HepG2 (cell line): ENCODE results near the gene SAMM50. TPM values are rescaled to one million over a fixed set of nuclear protein-coding genes. Genes with fewer than 3 reads are reported as not detected.

Experiments
- ATAC-seq: fragments of 200-7000 bp; cut with Tn5 transposase; 3 replicates; pipeline ENCODE4 v1.9.1; 2020; ENCODE audit warnings: mild to moderate bottlenecking, moderate library complexity
- BruUV-seq: library from RNA; stranded (reverse); fragments of 400-500 nt; replicated peaks from 2 replicates; lab custom pipeline; 2021; lab: Mats Ljungman, UMichigan
- CTCF ChIA-PET: fragments of 300-600 bp; formaldehyde crosslinking; extraction: SDS; loops from one replicate; lab custom pipeline; 2021; ENCODE audit warnings: low total read pairs, inconsistent platforms, low intra/inter-chr PET ratio; lab: Yijun Ruan, JAX
- POLR2A ChIA-PET: fragments of 350-600 bp; sonication (Branson Sonifier 250); formaldehyde crosslinking; loops from one replicate; lab custom pipeline; 2020; ENCODE audit warnings: antibody characterized with exemption, inconsistent platforms; lab: Yijun Ruan, JAX
- DNase-seq: peaks from one replicate; pipeline ENCODE4 v3.0.0-alpha.2; 2015; ENCODE audit warnings: low spot score
- FAIRE-seq: peaks from 3 replicates; lab custom pipeline; 2011; peaks lifted over from hg19 to GRCh38; lab: Jason Lieb, UNC
- H2AFZ ChIP-seq: one replicate; pipeline ENCODE4 v1.6.1; 2011; ENCODE audit warnings: low read length, inconsistent platforms
- H3K27ac ChIP-seq: fragments of 300-600 bp; 3 replicates; pipeline ENCODE4 v1.8.0; 2011; ENCODE audit warnings: mixed run types, mild to moderate bottlenecking, mixed read lengths, low read length, inconsistent platforms; ENCODE audit not compliant: insufficient read depth; ENCODE audit errors: extremely low read length
- H3K27me3 ChIP-seq, 2 experiments: fragments of 200-600 bp in 1 of 2; 2 replicates in 1 of 2; 3 replicates in 1 of 2; pipeline versions ENCODE4 v1.6.0 to v1.8.0; 2011; ENCODE audit warnings: low read length in 2 of 2, mild to moderate bottlenecking in 2 of 2, moderate library complexity in 2 of 2, inconsistent platforms in 1 of 2; ENCODE audit not compliant: insufficient read depth in 2 of 2, control insufficient read depth in 1 of 2
- H3K36me3 ChIP-seq, 2 experiments: fragments of 200-600 bp in 1 of 2; replicated peaks in 1 of 2; 2 replicates in 1 of 2; 3 replicates in 1 of 2; pipeline versions ENCODE4 v1.5.1 to v1.8.0; 2011; ENCODE audit warnings: low read length in 2 of 2, inconsistent platforms in 1 of 2; ENCODE audit not compliant: insufficient read depth in 2 of 2, control insufficient read depth in 1 of 2
- H3K4me1 ChIP-seq: 2 replicates; pipeline ENCODE4 v1.5.1; 2012; ENCODE audit warnings: low read length, inconsistent platforms; ENCODE audit not compliant: insufficient read depth
- H3K4me2 ChIP-seq: 2 replicates; pipeline ENCODE4 v1.6.0; 2011; ENCODE audit warnings: low read depth, low read length, inconsistent platforms
- H3K4me3 ChIP-seq, 3 experiments: fragments of 200-600 bp in 1 of 3; sonication (generic), shearing (Covaris generic) in 1 of 3; replicated peaks in 1 of 3; 2 replicates each; pipeline ENCODE4 v1.5.1; 2011 to 2016; ENCODE audit warnings: low read length in 3 of 3, inconsistent platforms in 2 of 3, low read depth in 2 of 3, mild to moderate bottlenecking in 2 of 3, control low read depth in 1 of 3, mixed read lengths in 1 of 3; ENCODE audit not compliant: insufficient read depth in 1 of 3
- H3K79me2 ChIP-seq: one replicate; pipeline ENCODE4 v1.6.1; 2011; ENCODE audit warnings: low read length, inconsistent platforms; ENCODE audit not compliant: insufficient read depth
- H3K9ac ChIP-seq: 2 replicates; pipeline ENCODE4 v1.6.0; 2011; ENCODE audit warnings: mild to moderate bottlenecking, low read depth, low read length, inconsistent platforms; ENCODE audit not compliant: insufficient read depth
- H3K9me3 ChIP-seq: 2 replicates; pipeline ENCODE4 v1.5.1; 2012; ENCODE audit warnings: mild to moderate bottlenecking, low read length
- H4K20me1 ChIP-seq: 2 replicates; pipeline ENCODE4 v1.6.0; 2011; ENCODE audit warnings: inconsistent platforms, mild to moderate bottlenecking, low read length, moderate library complexity; ENCODE audit not compliant: insufficient read depth
- ARHGAP35 ChIP-seq: sonication (generic); formaldehyde crosslinking; IDR thresholded peaks from 2 replicates; pipeline ENCODE4 v1.9.0; 2022; ENCODE audit warnings: mild to moderate bottlenecking, inconsistent platforms, moderate library complexity, missing genetic modification reagents, borderline replicate concordance
- EP300 ChIP-seq, 3 experiments: sonication (generic) in 1 of 3; formaldehyde crosslinking in 1 of 3; IDR thresholded peaks; 2 replicates each; pipeline versions ENCODE4 v1.5.1 to v1.6.1; 2011 to 2020; ENCODE audit warnings: low read depth in 2 of 3, low read length in 2 of 3, borderline replicate concordance in 1 of 3, improper control_type of control experiment in 1 of 3, mild to moderate bottlenecking in 1 of 3, missing genetic modification reagents in 1 of 3, moderate library complexity in 1 of 3
- GLI4 ChIP-seq: sonication (generic); formaldehyde crosslinking; IDR thresholded peaks from 2 replicates; pipeline ENCODE4 v1.5.1; 2020; ENCODE audit warnings: missing genetic modification reagents, mild to moderate bottlenecking, moderate library complexity, borderline replicate concordance
- MEIS1 ChIP-seq: sonication (generic); formaldehyde crosslinking; IDR thresholded peaks from 2 replicates; pipeline ENCODE4 v1.9.0; 2021; ENCODE audit warnings: mild to moderate bottlenecking, missing genetic modification reagents, moderate library complexity, borderline replicate concordance
- PAF1 ChIP-seq: IDR thresholded peaks from 2 replicates; pipeline ENCODE4 v1.6.1; 2016; ENCODE audit warnings: missing genetic modification reagents, missing compliant biosample characterization
- PAWR ChIP-seq: sonication (generic); formaldehyde crosslinking; IDR thresholded peaks from 2 replicates; pipeline ENCODE4 v1.4.0; 2020; ENCODE audit warnings: missing genetic modification reagents, mild to moderate bottlenecking, borderline replicate concordance
- RARG ChIP-seq: sonication (generic); formaldehyde crosslinking; IDR thresholded peaks from 2 replicates; pipeline ENCODE4 v1.4.0; 2020; ENCODE audit warnings: low read depth, mild to moderate bottlenecking, missing genetic modification reagents
- REXO4 ChIP-seq: sonication (generic); formaldehyde crosslinking; IDR thresholded peaks from 2 replicates; pipeline ENCODE4 v1.8.0; 2022; ENCODE audit warnings: missing genetic modification reagents, mild to moderate bottlenecking, borderline replicate concordance
- TOPORS ChIP-seq: sonication (generic); formaldehyde crosslinking; IDR thresholded peaks from 2 replicates; pipeline ENCODE4 v1.8.0; 2023; ENCODE audit warnings: mild to moderate bottlenecking, missing genetic modification reagents
- ZFP41 ChIP-seq: sonication (generic); formaldehyde crosslinking; IDR thresholded peaks from 2 replicates; pipeline ENCODE4 v1.4.0; 2020; ENCODE audit warnings: mild to moderate bottlenecking, missing genetic modification reagents, borderline replicate concordance
- ZNF253 ChIP-seq: sonication (generic); formaldehyde crosslinking; IDR thresholded peaks from 2 replicates; pipeline ENCODE4 v1.8.0; 2022; ENCODE audit warnings: mild to moderate bottlenecking, missing genetic modification reagents, borderline replicate concordance
- ZNF317 ChIP-seq: sonication (generic); formaldehyde crosslinking; IDR thresholded peaks from 2 replicates; pipeline ENCODE4 v1.5.0; 2020; ENCODE audit warnings: mild to moderate bottlenecking, missing genetic modification reagents
- ZNF333 ChIP-seq: sonication (generic); formaldehyde crosslinking; IDR thresholded peaks from 2 replicates; pipeline ENCODE4 v1.4.0; 2020; ENCODE audit warnings: mild to moderate bottlenecking, missing genetic modification reagents, borderline replicate concordance
- ZNF441 ChIP-seq: sonication (generic); formaldehyde crosslinking; IDR thresholded peaks from 2 replicates; pipeline ENCODE4 v1.7.0; 2021; ENCODE audit warnings: missing genetic modification reagents, borderline replicate concordance
- ZNF512 ChIP-seq: sonication (generic); formaldehyde crosslinking; IDR thresholded peaks from 2 replicates; pipeline ENCODE4 v1.4.0; 2020; ENCODE audit warnings: mild to moderate bottlenecking, missing genetic modification reagents
- ZNF546 ChIP-seq: sonication (generic); formaldehyde crosslinking; conservative IDR thresholded peaks from 2 replicates; pipeline ENCODE4 v1.8.1; 2023; ENCODE audit warnings: mild to moderate bottlenecking, missing genetic modification reagents
- ZNF563 ChIP-seq: sonication (generic); formaldehyde crosslinking; IDR thresholded peaks from 2 replicates; pipeline ENCODE4 v1.8.0; 2022; ENCODE audit warnings: mild to moderate bottlenecking, moderate library complexity, missing genetic modification reagents
- ZNF605 ChIP-seq: sonication (generic); formaldehyde crosslinking; IDR thresholded peaks from 2 replicates; pipeline ENCODE4 v1.8.0; 2022; ENCODE audit warnings: mild to moderate bottlenecking, missing genetic modification reagents
- WGBS: methylation state at CpG from one replicate; pipeline ENCODE4 v1.1.6; 2017; ENCODE audit warnings: low lambda C conversion rate; 5-methylcytosine and 5-hydroxymethylcytosine counted together
- in situ Hi-C: cut with HindIII; loops from 2 replicates; pipeline ENCODE4 v1.10.0; 2017; ENCODE audit warnings: low pct_unique_long_range_greater_than_20kb; ENCODE audit not compliant: extremely low pct_ligation_motif_present
- intact Hi-C: fragments of 100-400 bp; cut with micrococcal nuclease; formaldehyde crosslinking; loops from one replicate; pipeline ENCODE4 v1.10.0; 2022; ENCODE audit not compliant: unreplicated experiment
- polyA plus RNA-seq, 8 experiments: library from polyadenylated mRNA; depleted of rRNA in 3 of 8; stranded (reverse) in 7 of 8; unstranded in 1 of 8; fragments of >200 nt; fragmentation: Illumina TruSeq in 4 of 8; extraction: Trizol in 4 of 8; gene quantifications; 2 replicates each; pipeline versions ENCODE4 v1.2.1 to v1.2.3, GENCODE V29; 2011 to 2016; ENCODE audit warnings: low read depth in 4 of 8, missing spikeins in 1 of 8, mixed read lengths in 1 of 8; ENCODE audit not compliant: insufficient read depth in 1 of 8
- total RNA-seq, 5 experiments: library from RNA; depleted of rRNA; stranded (reverse); fragments of >200 nt; fragmentation: Illumina TruSeq; extraction: Trizol; gene quantifications; 2 replicates each; pipeline ENCODE4 v1.2.3, GENCODE V29; 2016; ENCODE audit warnings: low read depth in 1 of 5
- TF ChIP-seq, protein P1 (sequence below): sonication (generic); formaldehyde crosslinking; IDR thresholded peaks from 2 replicates; pipeline ENCODE4 v1.8.1; 2023; ENCODE audit warnings: mild to moderate bottlenecking, missing genetic modification reagents

Gene SAMM50
- total and polyA plus RNA-seq, 2 of the 13 experiments (the other 11 are each of a cell fraction or from before 2014, with no cell fraction given): 34.7 to 63.4 TPM

DNA sequence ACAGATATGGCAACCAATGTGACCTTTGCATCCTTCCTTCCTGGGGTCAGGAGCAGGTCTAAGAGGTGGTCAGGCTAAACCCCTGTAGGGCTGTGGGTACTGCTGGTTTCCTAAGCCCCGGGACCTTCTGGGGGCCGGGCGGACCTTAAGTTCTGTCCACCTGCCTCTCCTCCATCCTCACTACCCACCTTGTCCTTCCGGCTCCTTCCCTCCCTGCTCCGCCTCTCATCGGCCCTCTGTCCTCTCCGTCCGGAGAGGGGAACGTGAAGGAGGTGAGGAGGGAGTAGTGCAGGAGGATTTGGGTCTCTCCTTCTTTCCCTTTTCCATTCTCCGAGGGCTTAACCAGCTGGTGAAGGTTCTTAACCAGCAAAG, 40.5 kb downstream of the SAMM50 start (continued):
- TF ChIP-seq REXO4 (CRISPR knock-in tag) (no peak), ZNF441 (no peak)

GRCh38 chr22:43996170-43996980, 41.1 kb downstream of the SAMM50 start:
- no peaks in the 10 kb centered on the region for H3K27me3 ChIP-seq
- H3K27ac ChIP-seq: no peak overlapping the region
- no peak for FAIRE-seq
- intact Hi-C loops: no loop called here
- no TSS peak for BruUV-seq
- no peaks in the 10 kb centered on the region for H3K79me2 ChIP-seq
- H3K9me3 ChIP-seq: no peaks in the 10 kb centered on the region
- no peak overlapping the region for H3K9ac ChIP-seq
- 97% methylated on average over 44 of the region's 45 CpGs for whole genome bisulfite sequencing
- no peak for DNase-seq
- H4K20me1 ChIP-seq: peaks cover 4% of the 10 kb centered on the region; the same call in 1 of the 2 replicates
- H3K4me1 ChIP-seq: peaks cover 23% of the 10 kb centered on the region
- ATAC-seq: no peak
- in situ Hi-C loops: loop anchor here (5.0 kb wide), 1 partner anchor 91 kb away; no protein-coding TSS in a partner anchor
- no peak overlapping the region for H3K4me2 ChIP-seq
- no peak overlapping the region for H3K4me3 ChIP-seq
- ChIA-PET POLR2A (no interaction called here), CTCF (no interaction called here)
- H3K36me3 ChIP-seq: peaks cover 26 to 74% of the 10 kb centered on the region in 2 experiments
- no peak overlapping the region for H2AFZ ChIP-seq
- TF ChIP-seq ZNF333 (no peak), ZNF317 (CRISPR knock-in tag) (no peak), EP300 (IDR thresholded peaks at IDR 0.05; ENCODE audit: low read depth in 2 of 2, low read length in 2 of 2) (no peak), EP300 (CRISPR knock-in tag; IDR thresholded peaks at IDR 0.05; ENCODE audit: borderline replicate concordance) (no peak), PAF1 (no peak), PAWR (CRISPR knock-in tag) (no peak), GLI4 (CRISPR knock-in tag) (no peak), ZFP41 (no peak), ZNF563 (CRISPR knock-in tag) (no peak), RARG (no peak), ZNF253 (CRISPR knock-in tag) (no peak), ARHGAP35 (no peak), ZNF605 (CRISPR knock-in tag) (no peak), MEIS1 (CRISPR knock-in tag) (no peak), TOPORS (CRISPR knock-in tag) (no peak), ZNF512 (no peak), ZNF546 (no peak)
- TF ChIP-seq, protein P1, sequence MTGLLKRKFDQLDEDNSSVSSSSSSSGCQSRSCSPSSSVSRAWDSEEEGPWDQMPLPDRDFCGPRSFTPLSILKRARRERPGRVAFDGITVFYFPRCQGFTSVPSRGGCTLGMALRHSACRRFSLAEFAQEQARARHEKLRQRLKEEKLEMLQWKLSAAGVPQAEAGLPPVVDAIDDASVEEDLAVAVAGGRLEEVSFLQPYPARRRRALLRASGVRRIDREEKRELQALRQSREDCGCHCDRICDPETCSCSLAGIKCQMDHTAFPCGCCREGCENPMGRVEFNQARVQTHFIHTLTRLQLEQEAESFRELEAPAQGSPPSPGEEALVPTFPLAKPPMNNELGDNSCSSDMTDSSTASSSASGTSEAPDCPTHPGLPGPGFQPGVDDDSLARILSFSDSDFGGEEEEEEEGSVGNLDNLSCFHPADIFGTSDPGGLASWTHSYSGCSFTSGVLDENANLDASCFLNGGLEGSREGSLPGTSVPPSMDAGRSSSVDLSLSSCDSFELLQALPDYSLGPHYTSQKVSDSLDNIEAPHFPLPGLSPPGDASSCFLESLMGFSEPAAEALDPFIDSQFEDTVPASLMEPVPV (CRISPR knock-in tag): no peak
